WTC11 (cell line): ENCODE results near the gene AQP12B. TPM values are rescaled to one million over a fixed set of nuclear protein-coding genes. Genes with fewer than 3 reads are reported as not detected.

Experiments
- ATAC-seq: fragments of 200-7000 bp; cut with Tn5 transposase; 2 replicates; pipeline ENCODE4 v1.10.0; 2021; ENCODE audit warnings: mild to moderate bottlenecking, moderate library complexity
- CTCF ChIA-PET: fragments of 300-600 bp; sonication (Branson Sonifier 250); formaldehyde crosslinking; loops from one replicate; lab custom pipeline; 2021; ENCODE audit warnings: antibody characterized with exemption; lab: Charles Lee
- POLR2A ChIA-PET: fragments of 350-600 bp; sonication (Branson Sonifier 250); formaldehyde crosslinking; loops from one replicate; lab custom pipeline; 2021; ENCODE audit warnings: antibody characterized with exemption; lab: Charles Lee
- DNase-seq: peaks from one replicate; pipeline ENCODE4 v3.0.0; 2021; ENCODE audit warnings: low spot score
- H3K27ac Mint-ChIP-seq: 2 replicates; pipeline ENCODE4 v1.8.0; 2021; ENCODE audit warnings: mixed read lengths
- H3K27me3 Mint-ChIP-seq: 2 replicates; pipeline ENCODE4 v1.8.0; 2021; ENCODE audit warnings: low read depth, mild to moderate bottlenecking, moderate library complexity, mixed read lengths
- H3K36me3 Mint-ChIP-seq: 2 replicates; pipeline ENCODE4 v1.8.0; 2021; ENCODE audit warnings: mixed read lengths
- H3K4me1 Mint-ChIP-seq: 2 replicates; pipeline ENCODE4 v1.8.0; 2022; ENCODE audit warnings: mixed read lengths
- H3K4me3 Mint-ChIP-seq: 2 replicates; pipeline ENCODE4 v1.8.0; 2021; ENCODE audit warnings: mild to moderate bottlenecking, moderate library complexity, mixed read lengths
- H3K9me3 Mint-ChIP-seq: 2 replicates; pipeline ENCODE4 v1.8.0; 2021; ENCODE audit warnings: mixed read lengths
- AFF4 ChIP-seq: sonication (generic); formaldehyde crosslinking; IDR thresholded peaks from 2 replicates; pipeline ENCODE4 v1.8.1; 2023; ENCODE audit warnings: mild to moderate bottlenecking, missing genetic modification reagents, borderline replicate concordance
- ARID4B ChIP-seq: sonication (generic); formaldehyde crosslinking; IDR thresholded peaks from 2 replicates; pipeline ENCODE4 v1.8.0; 2023; ENCODE audit warnings: missing genetic modification reagents, mild to moderate bottlenecking, borderline replicate concordance
- CBFB ChIP-seq: sonication (generic); formaldehyde crosslinking; IDR thresholded peaks from 2 replicates; pipeline ENCODE4 v1.8.1; 2022; ENCODE audit warnings: mild to moderate bottlenecking, low read depth, missing genetic modification reagents
- CDX4 ChIP-seq: fragments of 250-450 bp; sonication (Bioruptor Pico); IDR thresholded peaks from 2 replicates; pipeline ENCODE4 v1.9.0; 2021; ENCODE audit warnings: moderate library complexity, mild to moderate bottlenecking, inconsistent platforms, borderline replicate concordance
- E2F4 ChIP-seq: sonication (generic); formaldehyde crosslinking; IDR thresholded peaks from 2 replicates; pipeline ENCODE4 v1.8.1; 2022; ENCODE audit warnings: low read depth, mild to moderate bottlenecking, moderate library complexity, missing genetic modification reagents, borderline replicate concordance
- ERG ChIP-seq: fragments of 250-450 bp; sonication (Bioruptor Pico); IDR thresholded peaks from 2 replicates; pipeline ENCODE4 v1.8.0; 2021; ENCODE audit warnings: mild to moderate bottlenecking
- GRHL2 ChIP-seq: fragments of 250-450 bp; sonication (Bioruptor Pico); IDR thresholded peaks from 2 replicates; pipeline ENCODE4 v1.8.0; 2022; ENCODE audit warnings: mild to moderate bottlenecking, moderate library complexity; ENCODE audit not compliant: insufficient replicate concordance, severe bottlenecking
- GTF2I ChIP-seq: fragments of 250-450 bp; sonication (Bioruptor Pico); conservative IDR thresholded peaks from 2 replicates; pipeline ENCODE4 v1.4.0; 2021; ENCODE audit warnings: mild to moderate bottlenecking
- MAX ChIP-seq: sonication (generic); formaldehyde crosslinking; IDR thresholded peaks from 2 replicates; pipeline ENCODE4 v1.8.0; 2022; ENCODE audit warnings: mild to moderate bottlenecking, missing genetic modification reagents
- MXD4 ChIP-seq: fragments of 250-450 bp; sonication (Bioruptor Pico); IDR thresholded peaks from 2 replicates; pipeline ENCODE4 v1.8.0; 2021; ENCODE audit warnings: mild to moderate bottlenecking, moderate library complexity, borderline replicate concordance
- OVOL2 ChIP-seq: fragments of 250-450 bp; sonication (Bioruptor Pico); IDR thresholded peaks from 2 replicates; pipeline ENCODE4 v1.9.0; 2021; ENCODE audit warnings: mild to moderate bottlenecking, borderline replicate concordance
- TEAD1 ChIP-seq: sonication (generic); formaldehyde crosslinking; IDR thresholded peaks from 2 replicates; pipeline ENCODE4 v1.8.0; 2022; ENCODE audit warnings: mild to moderate bottlenecking, missing genetic modification reagents
- ZBTB43 ChIP-seq: sonication (generic); formaldehyde crosslinking; IDR thresholded peaks from 2 replicates; pipeline ENCODE4 v1.8.1; 2023; ENCODE audit warnings: mild to moderate bottlenecking, missing genetic modification reagents
- ZNF263 ChIP-seq: sonication (generic); formaldehyde crosslinking; IDR thresholded peaks from 2 replicates; pipeline ENCODE4 v1.8.1; 2022; ENCODE audit warnings: low read depth, mild to moderate bottlenecking, moderate library complexity, missing genetic modification reagents
- ZNF317 ChIP-seq: sonication (generic); formaldehyde crosslinking; IDR thresholded peaks from 2 replicates; pipeline ENCODE4 v1.8.1; 2023; ENCODE audit warnings: low read depth, mild to moderate bottlenecking, moderate library complexity, missing genetic modification reagents, borderline replicate concordance
- total RNA-seq: library from RNA; stranded (reverse); gene quantifications from 3 replicates; pipeline ENCODE4 v1.2.3, GENCODE V29; 2021

The AQP12B gene
- total RNA-seq, 1 experiment from 2014 or later = not detected

GRCh38 chr2:240646176-240646899, 36.3 kb downstream of the AQP12B start:
- ATAC-seq (no peak), DNase-seq (no peak)
- TF ChIP-seq ERG (CRISPR knock-in tag) = no peak
- TF ChIP-seq CBFB (CRISPR knock-in tag) = no peak
- no peak for TF ChIP-seq ZNF317
- no peak for TF ChIP-seq ARID4B (CRISPR knock-in tag)
- no peak for TF ChIP-seq MXD4 (CRISPR knock-in tag)
- TF ChIP-seq ZBTB43 = no peak
- no peak for TF ChIP-seq CDX4 (CRISPR knock-in tag)
- no peak for TF ChIP-seq TEAD1 (CRISPR knock-in tag)
- TF ChIP-seq OVOL2 (CRISPR knock-in tag) = no peak
- no peak for TF ChIP-seq GRHL2 (CRISPR knock-in tag)
- no peak for TF ChIP-seq ZNF263 (CRISPR knock-in tag)
- TF ChIP-seq AFF4 (CRISPR knock-in tag) = no peak
- TF ChIP-seq E2F4 (CRISPR knock-in tag) = no peak
- no peak for TF ChIP-seq GTF2I (CRISPR knock-in tag)
- TF ChIP-seq MAX = no peak
- Mint-ChIP-seq H3K4me3 (no peak overlapping the region), H3K27me3 (peaks cover 3% of the 10 kb centered on the region), H3K27ac (no peak overlapping the region), H3K9me3 (peaks cover under 1% of the 10 kb centered on the region), H3K4me1 (peaks cover 3% of the 10 kb centered on the region; the same call in 1 of the 2 replicates), H3K36me3 (no peaks in the 10 kb centered on the region)
- ChIA-PET POLR2A (no interaction called here), CTCF (no interaction called here)
